Kidney capillary endothelial cell (primary cell): Measurements from ENCODE around the gene SPDYE16.
"Not testable (repeated sequence)": the region's sequence is repeated elsewhere in the genome, so short reads cannot be mapped to it uniquely, and the experiment has no call there.

Experiments
- DNase-seq: peaks from one replicate; pipeline ENCODE4 v3.0.0-alpha.2; 2018; ENCODE audit warnings: low spot score

SPDYE16 gene, protein sequence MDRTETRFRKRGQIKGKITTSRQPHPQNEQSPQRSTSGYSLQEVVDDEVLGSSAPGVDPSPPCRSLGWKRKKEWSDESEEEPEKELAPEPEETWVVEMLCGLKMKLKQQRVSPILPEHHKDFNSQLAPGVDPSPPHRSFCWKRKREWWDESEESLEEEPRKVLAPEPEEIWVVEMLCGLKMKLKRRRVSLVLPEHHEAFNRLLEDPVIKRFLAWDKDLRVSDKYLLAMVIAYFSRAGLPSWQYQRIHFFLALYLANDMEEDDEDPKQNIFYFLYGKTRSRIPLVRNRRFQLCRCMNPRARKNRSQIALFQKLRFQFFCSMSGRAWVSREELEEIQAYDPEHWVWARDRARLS

DNA sequence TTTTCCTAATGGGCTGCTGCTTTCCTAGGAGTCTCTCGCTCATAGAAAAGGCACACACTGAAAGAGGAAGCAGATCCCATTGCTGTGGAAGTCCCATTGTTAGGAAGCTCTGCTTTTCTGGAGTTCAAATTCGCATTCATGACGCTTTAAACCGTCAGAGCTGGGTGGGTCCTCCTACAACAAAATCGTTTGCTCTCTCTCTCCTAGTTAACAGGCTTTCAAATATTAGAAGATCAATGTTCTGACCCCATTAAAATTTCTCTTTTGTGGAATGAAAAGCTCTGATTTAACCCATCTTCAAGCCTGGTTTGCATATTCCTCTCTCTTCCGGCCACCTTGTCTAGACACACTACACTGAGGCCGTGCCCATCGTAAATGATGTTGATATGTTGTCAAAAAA, at the start of gene SPDYE16:
Gene SPDYE16, minus strand, starts transcription at position 101 of the 400 bp plus-strand sequence. CDS start 1,838 bp downstream, outside the sequence.
- DNase-seq = not testable (repeated sequence)

DNA sequence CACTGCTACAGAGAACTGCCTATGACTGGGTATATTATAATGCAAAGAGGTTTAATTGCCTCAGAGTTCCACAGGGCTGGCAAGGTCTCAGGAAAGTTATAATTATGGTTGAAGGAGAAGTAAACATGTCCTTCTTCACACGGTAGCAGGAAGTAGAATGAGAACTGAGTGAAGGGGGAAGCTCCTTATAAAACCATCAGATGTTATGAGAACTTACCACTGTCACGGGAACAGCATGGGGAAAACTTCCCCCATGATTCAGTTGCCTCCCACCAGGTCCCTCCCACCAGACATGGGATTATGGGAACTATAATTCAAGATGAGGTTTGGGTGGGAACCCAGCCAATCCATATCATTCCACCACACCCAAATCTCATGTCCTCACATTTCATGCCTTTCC, 49.6 kb upstream of the SPDYE16 start:
- not testable (repeated sequence) for DNase-seq

DNA sequence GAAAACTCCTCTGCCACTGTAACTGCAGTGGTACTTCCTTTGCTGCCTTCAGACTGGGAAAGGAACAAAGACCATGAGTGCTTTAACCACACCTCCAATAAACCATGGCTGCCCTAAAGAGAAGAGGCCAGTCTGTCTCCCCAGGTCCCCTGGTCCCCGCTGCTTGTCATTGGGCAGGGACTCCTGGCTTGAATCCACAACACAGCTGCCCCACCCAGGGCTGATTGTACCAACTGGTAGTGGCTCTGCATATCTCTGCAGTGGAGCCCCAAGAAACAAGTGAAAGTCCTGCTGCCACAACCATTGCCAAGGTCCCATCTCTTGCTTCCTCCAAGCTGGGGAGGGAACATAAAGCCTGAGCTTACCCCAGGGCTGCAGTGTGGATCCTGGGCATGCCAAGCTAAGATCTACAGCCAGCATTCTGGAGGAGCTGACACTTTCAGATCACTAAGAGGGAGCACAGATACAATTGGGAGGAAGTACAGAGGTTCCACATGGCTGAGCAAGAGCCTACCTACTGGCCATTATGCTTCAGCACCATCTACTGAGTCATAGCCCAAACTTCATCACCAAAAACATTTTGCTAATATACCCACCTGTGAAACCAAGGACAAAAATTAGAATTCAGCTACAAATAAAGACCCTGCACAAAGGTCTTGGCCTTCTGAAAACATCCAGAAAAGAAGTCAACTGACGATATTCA, 48.7 kb upstream of the SPDYE16 start:
- not testable (repeated sequence) for DNase-seq

DNA sequence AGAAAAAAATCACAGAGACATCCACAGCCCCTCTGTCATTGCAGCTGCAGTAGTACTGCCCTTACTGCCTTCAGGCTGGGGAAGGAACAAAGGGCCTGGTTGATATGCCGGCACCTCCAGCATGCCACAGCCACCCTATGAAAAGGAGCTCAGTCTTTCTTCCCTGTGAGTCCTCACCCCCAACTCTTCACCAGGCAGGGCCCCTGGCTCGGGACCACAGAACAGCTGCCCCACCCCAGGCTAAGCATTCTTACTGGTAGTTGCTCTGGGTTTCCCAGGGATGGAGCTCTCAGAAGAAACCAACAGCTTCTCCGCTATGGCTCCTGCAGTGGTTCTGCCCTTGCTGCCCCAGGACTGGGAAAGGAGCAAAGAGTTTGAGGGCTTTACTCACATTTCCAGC, 47.9 kb upstream of the SPDYE16 start:
- not testable (repeated sequence) for DNase-seq

DNA sequence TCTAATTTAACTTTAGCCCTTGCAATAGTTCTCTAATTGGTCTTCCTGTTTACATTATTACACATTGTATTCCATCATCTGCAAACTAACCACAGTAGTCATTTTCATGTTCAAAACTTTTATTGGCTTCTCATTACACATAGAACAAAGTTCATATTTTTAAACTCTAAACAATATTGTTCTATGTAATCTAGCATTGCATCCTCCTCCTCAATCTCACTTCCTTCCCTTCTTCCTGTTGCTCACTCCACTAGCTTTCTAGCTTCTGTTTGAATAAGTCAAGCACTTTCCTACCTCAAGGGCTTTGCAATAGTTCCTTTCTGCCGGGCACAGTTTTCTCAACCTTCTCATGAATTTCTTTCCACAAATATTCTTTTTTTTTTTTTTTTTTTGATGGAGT, 45.5 kb upstream of the SPDYE16 start:
- not testable (repeated sequence) for DNase-seq

DNA sequence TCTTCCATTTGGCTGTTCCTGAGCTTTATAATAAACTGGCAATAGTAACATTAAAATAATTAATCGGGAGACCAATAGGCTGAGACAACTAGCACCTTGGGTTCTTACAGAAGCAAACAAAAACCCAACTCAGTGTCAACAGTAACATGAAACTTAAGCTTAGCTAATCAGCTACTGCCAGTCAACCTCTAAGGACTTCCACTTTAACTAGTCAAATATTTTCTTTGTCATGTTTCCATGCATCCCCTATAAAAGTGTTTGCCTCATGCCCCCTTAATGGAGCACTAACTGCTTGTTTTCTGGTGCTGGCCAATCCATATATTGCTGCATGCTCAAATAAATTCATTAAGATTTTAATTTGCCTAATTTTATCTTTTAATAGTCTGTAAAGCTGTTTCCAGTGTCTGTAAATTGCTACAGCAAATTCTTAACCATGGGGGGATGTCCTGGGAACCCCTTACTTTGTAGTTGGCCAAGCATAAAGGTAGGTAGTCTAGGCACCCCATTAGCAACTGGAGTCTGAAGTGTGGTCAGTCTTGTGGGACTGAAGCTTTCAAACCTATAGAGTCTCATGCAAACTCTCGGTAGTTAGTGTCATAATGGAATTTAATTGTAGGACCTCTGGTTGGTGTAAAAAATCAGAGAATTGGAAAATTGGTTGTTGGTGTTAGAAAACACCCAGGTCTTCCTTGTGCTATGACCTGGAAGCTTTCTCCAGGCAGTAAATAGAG, 43.7 kb upstream of the SPDYE16 start:
- DNase-seq = not testable (repeated sequence)

DNA sequence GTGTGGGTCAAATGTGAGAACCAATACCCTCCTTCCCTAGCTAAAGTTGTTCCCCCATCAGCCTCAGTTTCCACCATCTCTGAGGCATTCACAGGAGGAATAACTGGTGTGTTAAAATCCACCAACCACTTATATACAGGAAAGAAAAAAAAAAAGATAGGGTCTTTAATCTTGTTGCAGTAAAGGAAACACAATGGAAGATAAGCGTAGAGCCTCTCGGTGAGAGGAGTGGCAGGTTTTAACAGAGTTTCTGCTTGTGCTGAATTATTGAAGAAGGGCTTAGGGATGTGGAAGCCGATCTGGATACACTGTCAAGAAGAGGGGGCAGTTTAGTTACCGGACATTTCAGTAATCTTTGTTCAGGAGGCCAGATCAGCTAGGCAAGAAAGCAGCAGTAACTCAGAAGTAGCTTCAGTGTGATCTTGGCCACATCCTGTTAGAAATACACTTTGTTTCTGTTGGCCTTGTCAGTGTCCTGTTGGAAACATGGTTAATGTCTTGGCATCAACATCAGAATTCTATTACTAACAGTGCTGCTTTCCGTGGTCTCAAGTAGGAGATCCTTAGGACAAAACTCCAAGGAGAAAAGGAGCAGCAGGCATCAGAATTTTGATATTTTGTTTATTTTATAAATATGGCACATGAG, 40.7 kb upstream of the SPDYE16 start:
- DNase-seq = peak; percentile 43

DNA sequence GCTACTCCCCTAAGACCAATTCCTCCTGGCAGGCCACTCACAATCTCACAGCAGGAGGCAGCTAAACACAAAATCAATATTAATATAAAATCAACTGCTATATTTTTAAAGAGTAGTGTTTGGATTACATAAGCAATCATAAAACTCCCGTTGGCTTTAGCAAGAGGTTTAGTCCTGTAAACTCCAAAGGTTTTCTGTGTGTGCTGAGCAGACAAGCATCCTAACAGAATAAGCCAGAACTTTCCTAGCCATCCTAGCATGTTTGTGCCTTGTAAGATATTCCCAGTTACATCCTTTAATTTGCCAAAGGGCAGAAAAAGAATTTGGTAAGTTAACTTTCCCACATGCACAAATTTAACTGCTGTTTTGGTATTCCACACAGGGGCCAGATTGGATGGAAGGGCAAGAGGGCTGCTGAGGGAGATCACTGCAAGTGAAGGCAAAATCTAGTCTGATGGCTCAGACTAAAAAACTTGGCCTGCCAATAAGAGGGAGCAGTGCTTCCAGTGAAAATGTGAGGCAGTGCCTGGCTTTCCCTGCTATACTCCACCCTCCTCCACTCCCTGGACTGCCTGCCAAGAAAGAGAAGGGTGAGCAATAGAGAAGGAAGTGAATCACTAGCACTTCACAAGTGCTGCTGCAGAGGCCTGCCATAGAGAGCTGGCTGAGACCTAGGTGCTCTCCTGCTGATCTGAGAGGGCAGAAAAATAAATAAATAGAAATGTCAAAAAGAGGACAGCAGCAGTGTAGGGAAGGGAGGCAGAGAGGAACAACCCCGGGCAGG, 39.9 kb upstream of the SPDYE16 start:
- peak; percentile 50 for DNase-seq

DNA sequence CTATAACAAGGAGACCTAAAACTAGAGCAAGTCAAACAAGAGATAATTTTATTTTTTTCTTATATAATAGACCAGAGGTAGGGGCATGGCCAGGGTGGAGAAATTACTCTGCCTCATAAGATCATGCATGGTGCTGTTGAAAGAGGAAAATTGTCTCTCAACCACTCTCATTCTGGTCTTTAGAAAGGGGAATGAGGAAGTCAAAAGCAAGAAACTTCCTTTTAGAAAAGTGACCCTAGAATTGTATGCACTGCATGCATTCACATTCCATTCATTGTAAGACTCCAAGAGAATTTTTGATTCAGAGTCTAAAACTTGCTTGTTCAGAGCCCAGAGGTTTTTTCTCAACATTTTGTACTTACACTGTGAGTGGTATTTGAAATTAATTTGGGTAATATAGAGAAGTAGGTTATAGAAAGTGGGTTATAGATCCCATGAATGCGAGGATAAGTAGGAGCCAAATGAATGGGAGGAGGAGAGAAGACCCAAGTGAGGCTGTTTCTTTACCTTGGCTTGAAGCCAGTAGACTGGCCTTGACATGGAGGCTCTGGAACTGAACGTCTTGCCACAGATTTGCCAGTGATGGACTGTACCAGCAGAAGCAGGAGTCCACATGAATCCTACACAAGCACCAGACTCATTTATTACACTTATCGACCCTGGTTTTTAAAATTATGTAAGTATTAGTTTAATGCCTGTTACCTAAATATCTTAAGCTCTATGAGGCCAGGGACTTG, 33.0 kb upstream of the SPDYE16 start:
- not testable (repeated sequence) for DNase-seq

DNA sequence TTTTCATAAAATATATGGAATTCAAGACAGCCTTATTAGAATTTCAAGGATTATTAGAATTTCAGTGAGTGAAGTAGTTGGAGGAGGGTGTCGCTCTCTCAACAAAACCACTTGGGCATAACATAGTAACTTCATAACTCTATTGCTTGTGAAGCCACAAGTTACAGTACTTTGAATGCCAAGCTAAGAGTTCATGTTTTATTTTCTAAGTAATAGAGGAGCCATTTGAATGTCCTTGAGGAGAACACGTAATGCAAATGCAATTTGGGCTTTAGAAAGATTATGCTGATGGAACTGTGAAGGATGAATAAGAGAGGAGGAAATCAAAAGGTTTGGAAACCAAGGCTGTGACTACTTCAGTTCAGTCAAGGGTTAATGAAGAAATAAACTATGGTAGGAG, 32.3 kb upstream of the SPDYE16 start:
- DNase-seq = not testable (repeated sequence)

DNA sequence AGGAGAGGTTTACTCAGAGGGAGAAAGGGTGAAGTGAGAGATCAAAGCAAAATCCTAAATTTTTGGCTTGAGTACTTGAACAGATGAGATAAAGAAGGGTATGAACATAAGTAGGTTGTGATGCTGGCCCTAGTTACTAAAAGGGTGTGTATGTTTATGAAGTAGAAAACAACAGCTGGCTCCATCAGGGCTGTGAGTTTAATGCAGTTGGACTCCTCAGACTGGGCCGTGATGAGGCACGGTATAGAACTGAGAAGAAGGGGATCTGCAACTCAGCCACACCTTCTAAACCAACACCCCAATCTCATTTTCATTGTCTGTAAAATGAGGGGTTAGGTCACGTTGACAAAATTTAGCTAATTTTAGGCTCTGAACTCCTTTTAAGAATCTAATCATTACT, 29.2 kb upstream of the SPDYE16 start:
- not testable (repeated sequence) for DNase-seq

DNA sequence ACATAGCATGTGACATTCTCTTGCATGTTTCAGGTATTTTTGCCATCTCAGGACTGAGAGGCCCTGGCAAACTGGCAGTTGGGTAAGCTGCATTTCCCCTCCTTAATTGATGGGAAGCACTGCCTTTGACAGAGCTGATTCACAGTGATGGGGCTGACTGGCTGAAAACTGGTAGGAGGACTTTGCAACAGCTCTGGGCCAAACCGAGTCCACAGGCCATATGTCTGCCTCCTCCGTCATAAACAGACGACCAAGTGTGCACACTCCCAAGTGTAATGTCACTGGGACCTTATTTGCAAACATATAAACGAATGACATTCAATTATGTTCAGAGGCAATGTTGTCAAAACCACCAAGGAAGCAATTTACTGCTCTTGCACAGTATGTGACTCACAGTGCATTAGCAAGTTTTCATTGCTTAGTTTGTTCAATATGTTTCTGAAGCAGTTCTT, 27.3 kb upstream of the SPDYE16 start:
- DNase-seq = not testable (repeated sequence)

DNA sequence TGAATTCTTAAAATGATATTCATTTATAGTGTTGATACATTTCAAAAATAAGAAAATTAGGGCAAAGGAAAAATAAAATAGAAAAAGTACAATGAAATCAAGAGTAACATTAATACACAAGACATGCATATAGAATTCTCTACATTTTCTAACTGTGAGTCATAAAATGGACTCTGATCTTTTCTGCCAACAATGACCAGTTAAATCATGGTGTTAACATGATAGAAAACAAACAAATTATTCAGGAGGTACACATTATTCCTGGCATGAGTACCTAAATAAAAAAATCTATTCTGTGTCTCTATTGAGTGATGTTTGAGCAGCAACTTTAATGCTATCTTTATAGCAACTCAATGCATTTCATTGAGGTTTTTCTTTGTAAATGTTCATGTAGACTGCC, 25.6 kb upstream of the SPDYE16 start:
- peak; percentile 71 for DNase-seq

DNA sequence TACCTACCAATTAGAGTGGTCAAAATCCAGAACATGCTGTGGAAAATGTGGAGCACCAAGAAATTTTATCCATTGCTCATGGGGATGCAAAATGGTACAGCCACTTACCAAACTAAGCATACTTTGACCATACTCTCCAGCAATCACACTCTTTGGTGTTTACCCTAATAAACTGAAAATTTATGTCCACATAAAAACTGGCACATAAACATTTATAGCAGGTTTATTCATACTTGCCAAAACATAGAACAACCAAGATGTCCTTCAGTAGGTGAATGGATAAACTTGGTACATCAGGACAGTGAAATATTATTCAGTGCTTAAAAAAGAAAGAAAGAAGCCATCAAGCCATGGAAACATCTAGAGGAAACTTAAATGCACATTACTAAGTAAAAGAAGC, 24.7 kb upstream of the SPDYE16 start:
- DNase-seq = not testable (repeated sequence)

DNA sequence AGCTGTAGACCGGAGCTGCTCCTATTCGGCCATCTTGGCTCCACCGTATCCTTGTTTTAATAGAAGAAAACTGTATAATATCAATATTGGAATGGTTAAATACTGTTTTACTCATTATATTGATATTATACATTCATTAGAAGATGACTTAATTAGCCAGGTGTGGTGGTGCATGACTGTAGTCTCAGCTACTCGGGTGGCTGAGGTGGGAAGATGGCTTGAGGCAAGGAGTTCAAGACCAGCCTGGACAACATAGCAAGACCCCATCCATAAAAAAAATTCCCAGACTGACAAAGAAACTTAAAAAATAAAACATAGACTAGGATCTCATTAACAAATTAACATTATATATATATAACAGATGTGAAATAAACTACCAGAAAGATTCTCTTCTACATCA, 24.2 kb upstream of the SPDYE16 start:
- DNase-seq = not testable (repeated sequence)

DNA sequence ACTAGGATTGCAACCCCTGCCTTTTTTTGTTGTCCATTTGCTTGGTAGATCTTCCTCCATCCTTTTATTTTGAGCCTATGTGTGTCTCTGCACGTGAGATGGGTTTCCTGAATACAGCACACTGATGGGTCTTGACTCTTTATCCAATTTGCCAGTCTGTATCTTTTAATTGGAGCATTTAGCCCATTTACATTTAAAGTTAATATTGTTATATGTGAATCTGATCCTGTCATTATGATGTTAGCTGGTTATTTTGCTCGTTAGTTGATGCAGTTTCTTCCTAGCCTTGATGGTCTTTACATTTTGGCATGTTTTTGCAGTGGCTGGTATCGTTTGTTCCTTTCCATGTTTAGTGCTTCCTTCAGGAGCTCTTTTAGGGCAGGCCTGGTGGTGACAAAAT, 21.9 kb upstream of the SPDYE16 start:
- not testable (repeated sequence) for DNase-seq

DNA sequence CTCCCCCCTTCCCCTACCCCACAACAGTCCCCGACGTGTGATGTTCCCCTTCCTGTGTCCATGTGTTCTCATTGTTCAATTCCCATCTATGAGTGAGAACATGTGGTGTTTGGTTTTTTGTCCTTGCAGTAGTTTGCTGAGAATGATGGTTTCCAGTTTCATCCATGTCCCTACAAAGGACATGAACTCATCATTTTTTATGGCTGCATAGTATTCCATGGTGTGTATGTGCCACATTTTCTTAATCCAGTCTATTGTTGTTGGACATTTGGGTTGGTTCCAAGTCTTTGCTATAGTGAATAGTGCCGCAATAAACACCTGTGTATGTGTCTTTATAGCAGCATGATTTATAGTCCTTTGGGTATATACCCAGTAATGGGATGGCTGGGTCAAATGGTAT, 18.2 kb upstream of the SPDYE16 start:
- DNase-seq = not testable (repeated sequence)

DNA sequence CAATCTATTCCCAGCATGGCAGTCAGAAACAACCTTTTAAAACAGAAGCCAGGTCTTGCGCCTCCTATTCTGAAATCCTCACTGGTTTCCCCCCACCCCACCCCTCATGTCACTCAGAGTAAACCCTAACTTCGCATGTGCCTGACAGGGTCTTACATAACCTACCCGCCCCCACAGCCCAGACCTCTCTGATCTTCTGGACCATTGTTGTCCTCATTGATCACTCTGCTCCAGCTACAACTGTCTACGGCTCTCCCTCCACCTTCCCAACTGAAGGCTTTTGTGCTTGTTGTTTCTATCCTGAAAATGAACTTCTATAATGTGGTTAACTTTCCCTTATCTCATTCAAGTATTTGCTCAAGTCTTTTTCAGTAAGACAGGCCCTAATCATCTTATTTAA, 17.1 kb upstream of the SPDYE16 start:
- not testable (repeated sequence) for DNase-seq

DNA sequence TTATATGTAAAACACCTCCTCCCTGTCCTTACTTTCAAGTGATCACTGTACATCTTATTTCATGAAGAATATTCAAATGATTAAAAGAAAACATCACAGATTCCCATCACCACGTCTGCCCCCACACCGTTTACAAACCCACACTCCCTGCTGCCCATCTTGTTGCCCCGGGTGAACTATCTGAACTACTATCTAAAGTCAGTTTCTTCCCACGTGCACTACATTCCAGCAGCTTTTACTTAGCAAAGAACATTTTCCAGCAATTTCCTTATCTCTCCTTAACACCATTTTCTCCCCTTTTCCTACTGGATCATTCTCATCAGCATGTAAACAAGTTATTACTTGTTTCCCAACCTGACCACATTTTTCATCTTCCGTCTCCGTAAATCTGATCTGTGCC, 16.6 kb upstream of the SPDYE16 start:
- not testable (repeated sequence) for DNase-seq

DNA sequence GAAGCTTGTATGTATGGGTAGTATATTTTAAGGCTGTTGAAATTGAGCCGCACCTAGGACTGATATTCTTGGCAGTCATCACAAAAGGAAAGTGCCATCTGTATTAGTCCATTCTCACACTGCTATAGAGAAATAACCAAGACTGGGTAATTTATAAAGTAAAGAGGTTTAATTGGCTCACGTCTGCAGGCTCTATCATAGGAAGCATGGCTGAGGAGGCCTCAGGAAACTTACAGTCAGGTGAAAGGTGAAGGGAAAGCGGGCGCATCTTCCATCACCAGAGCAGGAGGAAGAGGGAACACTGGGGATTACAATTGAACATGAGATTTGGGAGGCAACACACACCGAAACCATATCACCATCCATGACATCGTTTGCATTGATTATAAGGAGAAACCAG, 8.9 kb upstream of the SPDYE16 start:
- DNase-seq = not testable (repeated sequence)

DNA sequence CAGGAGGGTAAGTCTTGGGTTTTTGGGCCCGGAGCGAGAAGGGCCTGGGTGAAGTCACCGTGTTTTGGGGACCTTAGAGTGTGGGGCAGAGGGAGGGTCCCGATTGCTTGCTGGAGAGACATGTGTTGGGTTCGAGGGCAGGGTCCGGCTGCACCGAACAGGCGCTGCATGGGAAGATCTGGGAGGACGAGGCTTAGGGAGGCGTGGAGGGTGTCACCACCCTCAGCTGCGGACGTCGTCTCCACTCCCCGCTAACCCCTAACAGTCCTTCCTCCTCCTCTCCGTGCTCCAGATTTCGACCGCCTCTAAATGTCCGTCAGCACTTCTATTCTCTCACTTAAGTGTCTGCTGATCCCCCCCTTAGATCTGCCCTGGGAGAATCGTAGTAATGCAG, 6.8 kb upstream of the SPDYE16 start:
- not testable (repeated sequence) for DNase-seq
